Neural progenitor cell (in vitro differentiated cells): ENCODE results near the gene CNTN2. TPM values are rescaled to one million over a fixed set of nuclear protein-coding genes. Genes with fewer than 3 reads are reported as not detected.
A peak's percentile ranks its signal among the peaks of the same experiment; 100 is the strongest.

ENCODE experiments used
- DNase-seq: peaks from one replicate; pipeline ENCODE4 v3.0.0-alpha.2; 2016; ENCODE audit warnings: low spot score
- H2AFZ ChIP-seq: fragments of 200-600 bp; sonication (generic); replicated peaks from 2 replicates; pipeline ENCODE4 v1.6.1; 2016; ENCODE audit warnings: antibody characterized with exemption
- H3F3A ChIP-seq: fragments of 200-600 bp; sonication (generic); 2 replicates; pipeline ENCODE4 v1.6.1; 2016; ENCODE audit warnings: antibody characterized with exemption, low read depth
- H3K27ac ChIP-seq: fragments of 200-600 bp; sonication (generic); 2 replicates; pipeline ENCODE4 v1.5.1; 2016; ENCODE audit warnings: mild to moderate bottlenecking
- H3K27me3 ChIP-seq: fragments of 200-600 bp; sonication (generic); 2 replicates; pipeline ENCODE4 v1.6.1; 2016; ENCODE audit warnings: mild to moderate bottlenecking, moderate library complexity
- H3K36me3 ChIP-seq: fragments of 200-600 bp; sonication (generic); 2 replicates; pipeline ENCODE4 v1.5.1; 2016
- H3K4me1 ChIP-seq: fragments of 200-600 bp; sonication (generic); 2 replicates; pipeline ENCODE4 v1.6.1; 2016; ENCODE audit warnings: mixed run types
- H3K4me2 ChIP-seq: fragments of 200-600 bp; sonication (generic); 2 replicates; pipeline ENCODE4 v1.6.1; 2016
- H3K4me3 ChIP-seq: fragments of 200-600 bp; sonication (generic); 2 replicates; pipeline ENCODE4 v1.5.1; 2016
- H3K79me2 ChIP-seq: fragments of 200-600 bp; sonication (generic); 2 replicates; pipeline ENCODE4 v1.6.1; 2016; ENCODE audit warnings: low read depth
- H3K9ac ChIP-seq: fragments of 200-600 bp; sonication (generic); 2 replicates; pipeline ENCODE4 v1.6.1; 2016
- H3K9me3 ChIP-seq: fragments of 200-600 bp; sonication (generic); 2 replicates; pipeline ENCODE4 v1.5.1; 2016; ENCODE audit warnings: low read depth
- H4K20me1 ChIP-seq: fragments of 200-600 bp; sonication (generic); 2 replicates; pipeline ENCODE4 v1.6.1; 2016; ENCODE audit warnings: low read depth
- H3K27ac Mint-ChIP-seq: 3 replicates; pipeline ENCODE4 v1.8.0; 2021; ENCODE audit warnings: mixed read lengths
- H3K27me3 Mint-ChIP-seq: 2 replicates; pipeline ENCODE4 v1.8.0; 2022; ENCODE audit warnings: low read depth, mild to moderate bottlenecking, inconsistent platforms, moderate library complexity, mixed read lengths; ENCODE audit not compliant: insufficient read depth
- H3K36me3 Mint-ChIP-seq: 3 replicates; pipeline ENCODE4 v1.8.0; 2021; ENCODE audit warnings: mixed read lengths
- H3K4me1 Mint-ChIP-seq: 3 replicates; pipeline ENCODE4 v1.8.0; 2021; ENCODE audit warnings: mixed read lengths
- H3K4me3 Mint-ChIP-seq: 3 replicates; pipeline ENCODE4 v1.8.0; 2021; ENCODE audit warnings: mild to moderate bottlenecking, moderate library complexity, mixed read lengths
- H3K9me3 Mint-ChIP-seq: 3 replicates; pipeline ENCODE4 v1.8.0; 2020; ENCODE audit warnings: mixed read lengths
- CTCF ChIP-seq: fragments of 200-600 bp; sonication (generic); IDR thresholded peaks from 2 replicates; pipeline ENCODE4 v1.5.1; 2017; ENCODE audit warnings: antibody characterized with exemption, mild to moderate bottlenecking
- EZH2 ChIP-seq: fragments of 200-600 bp; sonication (generic); IDR thresholded peaks from 2 replicates; pipeline ENCODE4 v1.6.1; 2017; ENCODE audit warnings: antibody characterized with exemption, mild to moderate bottlenecking, moderate library complexity
- EZH2phosphoT487 ChIP-seq: fragments of 200-600 bp; sonication (generic); IDR thresholded peaks from 2 replicates; pipeline ENCODE4 v1.6.1; 2017; ENCODE audit warnings: antibody characterized with exemption
- total RNA-seq: library from RNA; depleted of rRNA; stranded (reverse); fragments of >200 nt; gene quantifications from 2 replicates; pipeline ENCODE4 v1.2.3, GENCODE V29; 2015; ENCODE audit warnings: low replicate concordance

CNTN2 gene
- total RNA-seq, 1 donor from 2014 or later = 8.4 TPM

GRCh38 chr1:205028390-205028789, 14.6 kb upstream of the CNTN2 start:
- H3K79me2 ChIP-seq = no peaks in the 10 kb centered on the region
- H3K9ac ChIP-seq = no peak overlapping the region
- no peak overlapping the region for H3K4me2 ChIP-seq
- H3K27me3 ChIP-seq = no peaks in the 10 kb centered on the region
- H3K9me3 ChIP-seq = no peaks in the 10 kb centered on the region
- H3K27ac Mint-ChIP-seq = no peak overlapping the region
- no peak for DNase-seq
- peaks cover 69% of the 10 kb centered on the region for H3F3A ChIP-seq
- H3K27me3 Mint-ChIP-seq = peaks cover 12% of the 10 kb centered on the region
- peaks cover 65% of the 10 kb centered on the region for H3K4me1 Mint-ChIP-seq
- TF ChIP-seq CTCF = no peak
- no peak for TF ChIP-seq EZH2phosphoT487
- TF ChIP-seq EZH2 = no peak
- H3K27ac ChIP-seq = no peak overlapping the region
- no peaks in the 10 kb centered on the region for H3K36me3 ChIP-seq
- peaks cover 6% of the 10 kb centered on the region for H4K20me1 ChIP-seq
- H2AFZ ChIP-seq = no peak overlapping the region
- no peak overlapping the region for H3K4me3 Mint-ChIP-seq
- H3K4me3 ChIP-seq = no peak overlapping the region
- no peaks in the 10 kb centered on the region for H3K9me3 Mint-ChIP-seq
- H3K4me1 ChIP-seq = peaks cover 81% of the 10 kb centered on the region
- H3K36me3 Mint-ChIP-seq = no peaks in the 10 kb centered on the region

GRCh38 chr1:205028924-205029323, 14.1 kb upstream of the CNTN2 start:
- no peaks in the 10 kb centered on the region for H3K36me3 Mint-ChIP-seq
- Histone ChIP-seq H2AFZ (no peak overlapping the region), H3F3A (peaks cover 69% of the 10 kb centered on the region), H3K27ac (no peak overlapping the region), H3K36me3 (no peaks in the 10 kb centered on the region), H3K4me3 (no peak overlapping the region), H3K79me2 (no peaks in the 10 kb centered on the region), H3K4me1 (peaks cover 79% of the 10 kb centered on the region), H3K9me3 (no peaks in the 10 kb centered on the region), H4K20me1 (peaks cover 6% of the 10 kb centered on the region), H3K27me3 (no peaks in the 10 kb centered on the region), H3K9ac (no peak overlapping the region), H3K4me2 (no peak overlapping the region)
- TF ChIP-seq EZH2 (no peak), EZH2phosphoT487 (no peak), CTCF (no peak)
- H3K4me1 Mint-ChIP-seq = peaks cover 70% of the 10 kb centered on the region
- DNase-seq = peak; percentile 38
- H3K27ac Mint-ChIP-seq = peak overlapping the region; percentile 6
- H3K27me3 Mint-ChIP-seq = peaks cover 15% of the 10 kb centered on the region
- H3K4me3 Mint-ChIP-seq = no peak overlapping the region
- H3K9me3 Mint-ChIP-seq = no peaks in the 10 kb centered on the region

- H3K79me2 ChIP-seq = no peaks in the 10 kb centered on the region
- H3K4me3 ChIP-seq = no peak overlapping the region
- no peaks in the 10 kb centered on the region for H3K36me3 ChIP-seq
- H3K4me1 ChIP-seq = peaks cover 69% of the 10 kb centered on the region
- peaks cover 13% of the 10 kb centered on the region for H3K27me3 Mint-ChIP-seq
- peaks cover 6% of the 10 kb centered on the region for H4K20me1 ChIP-seq
- peak overlapping the region; percentile 62 for H3K4me2 ChIP-seq
- H3K9me3 Mint-ChIP-seq = no peaks in the 10 kb centered on the region
- TF ChIP-seq EZH2 (no peak), CTCF (no peak), EZH2phosphoT487 (no peak)
- no peak overlapping the region for H3K27ac Mint-ChIP-seq
- no peaks in the 10 kb centered on the region for H3K9me3 ChIP-seq
- peaks cover 61% of the 10 kb centered on the region for H3F3A ChIP-seq
- no peak for DNase-seq
- H3K36me3 Mint-ChIP-seq = no peaks in the 10 kb centered on the region
- peaks cover 65% of the 10 kb centered on the region for H3K4me1 Mint-ChIP-seq
- no peaks in the 10 kb centered on the region for H3K27me3 ChIP-seq
- peak overlapping the region; percentile 4 for H3K27ac ChIP-seq
- no peak overlapping the region for H2AFZ ChIP-seq
- H3K9ac ChIP-seq = no peak overlapping the region
- peak overlapping the region; percentile 5 for H3K4me3 Mint-ChIP-seq
Observed at GRCh38 chr1:205030241-205030640, 12.8 kb upstream of the CNTN2 start.
